CD4-positive, alpha-beta memory T cell (primary cell): ENCODE results near the gene CRYGB. TPM values are rescaled to one million over a fixed set of nuclear protein-coding genes. Genes with fewer than 3 reads are reported as not detected.

Source experiments
- CTCF ChIA-PET: fragments of 350-600 bp; sonication (Branson Sonifier 250); formaldehyde crosslinking; loops from one replicate; lab custom pipeline; 2021; ENCODE audit warnings: inconsistent platforms; ENCODE audit not compliant: partially characterized antibody; lab: Charles Lee
- POLR2A ChIA-PET: fragments of 350-600 bp; sonication (Branson Sonifier 250); formaldehyde crosslinking; loops from one replicate; lab custom pipeline; 2021; ENCODE audit not compliant: partially characterized antibody; lab: Charles Lee
- DNase-seq, 5 donors: peaks; one replicate each; pipeline versions ENCODE4 v3.0.0 to v3.0.0-alpha.2; 2020 to 2022; ENCODE audit warnings: mixed read lengths in 1 of 5
- H3K27ac ChIP-seq: one replicate; pipeline ENCODE4 v1.7.0; 2013; ENCODE audit warnings: low read depth, low read length
- H3K27me3 ChIP-seq: 2 replicates; pipeline ENCODE4 v1.7.0; 2013; ENCODE audit warnings: mild to moderate bottlenecking, low read length, moderate library complexity; ENCODE audit not compliant: insufficient read depth
- H3K36me3 ChIP-seq: 2 replicates; pipeline ENCODE4 v1.7.0; 2013; ENCODE audit warnings: mild to moderate bottlenecking, low read length, moderate library complexity; ENCODE audit not compliant: insufficient read depth
- H3K4me1 ChIP-seq: 2 replicates; pipeline ENCODE4 v1.7.0; 2013; ENCODE audit warnings: mild to moderate bottlenecking, low read length, moderate library complexity; ENCODE audit not compliant: insufficient read depth
- H3K4me3 ChIP-seq, 2 donors: one replicate each; pipeline ENCODE4 v1.7.0; 2013; ENCODE audit warnings: low read length in 2 of 2, mild to moderate bottlenecking in 1 of 2
- H3K9me3 ChIP-seq, 2 donors: one replicate each; pipeline ENCODE4 v1.7.0; 2013; ENCODE audit warnings: low read length in 2 of 2, control low read depth in 1 of 2; ENCODE audit not compliant: control insufficient read depth in 1 of 2
- H3K27ac Mint-ChIP-seq, 7 donors: one replicate each; pipeline ENCODE4 v1.8.0; 2020 to 2021; ENCODE audit warnings: mixed read lengths in 7 of 7, mild to moderate bottlenecking in 6 of 7, inconsistent platforms in 3 of 7, moderate library complexity in 3 of 7
- H3K27me3 Mint-ChIP-seq, 2 donors: one replicate each; pipeline ENCODE4 v1.8.0; 2020 to 2021; ENCODE audit warnings: mixed read lengths in 2 of 2
- H3K36me3 Mint-ChIP-seq, 2 donors: one replicate each; pipeline ENCODE4 v1.8.0; 2020 to 2021; ENCODE audit warnings: mixed read lengths in 2 of 2, inconsistent platforms in 1 of 2, mild to moderate bottlenecking in 1 of 2
- H3K4me1 Mint-ChIP-seq, 4 donors: one replicate each; pipeline ENCODE4 v1.8.0; 2020 to 2021; ENCODE audit warnings: mixed read lengths in 4 of 4, mild to moderate bottlenecking in 1 of 4
- H3K4me3 Mint-ChIP-seq, 8 donors: one replicate each; pipeline ENCODE4 v1.8.0; 2020 to 2021; ENCODE audit warnings: mixed read lengths in 8 of 8, mild to moderate bottlenecking in 7 of 8, moderate library complexity in 6 of 8, inconsistent platforms in 3 of 8
- H3K9me3 Mint-ChIP-seq, 8 donors: one replicate each; pipeline ENCODE4 v1.8.0; 2020 to 2021; ENCODE audit warnings: mixed read lengths in 8 of 8, mild to moderate bottlenecking in 5 of 8, inconsistent platforms in 3 of 8, moderate library complexity in 1 of 8
- intact Hi-C: fragments of 100-400 bp; cut with micrococcal nuclease; formaldehyde crosslinking; loops from one replicate; pipeline ENCODE4 v1.15.1; 2023
- polyA plus RNA-seq, 2 donors: library from polyadenylated mRNA; unstranded; fragments of 300-500 nt; fragmentation: Illumina TruSeq; gene quantifications; one replicate each; pipeline ENCODE4 v1.2.3, GENCODE V29; 2021
- total RNA-seq, 2 experiments: library from RNA; stranded (reverse); gene quantifications; one replicate each; pipeline ENCODE4 v1.2.3, GENCODE V29; 2021

CRYGB gene
- total and polyA plus RNA-seq, 4 experiments from 2014 or later, result not detected

DNA sequence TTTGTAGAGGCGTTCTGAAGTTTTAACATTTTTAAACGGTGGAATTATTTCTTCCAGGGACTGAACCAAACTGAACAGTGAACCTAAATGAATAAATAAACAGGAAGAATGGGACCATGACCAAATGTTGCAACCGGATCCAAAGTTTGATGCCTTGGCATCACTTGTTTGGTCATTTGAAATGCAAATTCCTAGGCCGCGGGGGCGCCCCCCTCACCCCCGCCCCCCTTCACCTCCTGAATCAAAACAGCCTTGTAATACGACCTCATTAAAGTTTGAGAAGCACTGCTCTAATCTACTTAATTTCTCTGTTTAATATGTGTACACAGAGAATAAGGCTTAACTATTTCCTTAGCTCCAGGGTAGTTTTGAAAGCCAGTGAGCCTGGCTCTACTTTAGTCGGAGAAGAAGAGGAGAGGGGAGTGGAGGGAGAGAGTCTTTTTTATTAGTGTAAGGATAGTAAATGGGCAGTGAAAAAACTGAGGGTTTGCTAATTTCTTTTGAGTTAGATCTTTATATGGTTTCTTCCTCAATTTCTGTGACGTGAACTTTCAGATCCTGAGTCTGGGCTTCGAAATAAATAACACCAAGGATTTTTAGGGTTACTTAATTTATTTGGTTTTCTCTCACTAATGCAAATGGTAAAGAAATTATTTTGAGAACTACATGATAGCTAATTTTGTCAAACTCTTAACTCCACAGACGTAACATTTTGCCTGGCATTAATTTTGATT is 38.2 kb upstream of the CRYGB start:
- Histone ChIP-seq H3K9me3 (no peaks in the 10 kb centered on the region), H3K4me3 (no peak overlapping the region), H3K36me3 (no peaks in the 10 kb centered on the region), H3K27ac (no peak overlapping the region), H3K27me3 (no peaks in the 10 kb centered on the region), H3K4me1 (no peaks in the 10 kb centered on the region)
- CTCF ChIA-PET, result interaction anchor here (0.9 to 3.6 kb wide), 2 partner anchors 9 to 11 kb away, joined by 3 to 19 read pairs; no protein-coding TSS in a partner anchor
- POLR2A ChIA-PET, result no interaction called here
- intact Hi-C loops, result no loop called here
- DNase-seq, result no peak
- Mint-ChIP-seq H3K4me1 (no peaks in the 10 kb centered on the region), H3K27ac (no peak overlapping the region), H3K4me3 (no peak overlapping the region), H3K9me3 (no peaks in the 10 kb centered on the region), H3K36me3 (no peaks in the 10 kb centered on the region), H3K27me3 (peaks cover 5 to 11% of the 10 kb centered on the region in 2 donors)

DNA sequence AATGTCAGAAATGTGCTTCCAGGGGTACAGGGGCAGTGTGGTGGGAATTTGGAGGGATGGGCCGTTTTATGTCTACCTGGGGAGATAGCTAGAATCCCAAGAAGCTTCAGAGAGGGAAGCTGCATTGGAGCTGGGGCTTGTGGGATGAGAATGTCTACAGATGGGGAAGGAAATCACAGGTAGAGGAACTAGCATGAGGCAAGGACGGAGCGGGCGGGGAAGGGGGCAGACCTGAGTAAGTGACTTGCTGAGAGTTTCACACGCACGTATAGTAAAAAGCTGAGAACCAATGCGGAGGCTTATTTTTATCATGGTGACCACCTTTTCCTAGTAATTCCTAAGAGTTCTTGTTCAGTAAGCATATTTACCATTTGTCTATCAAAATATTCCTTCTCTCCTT is 37.6 kb upstream of the CRYGB start:
- Mint-ChIP-seq H3K27ac (no peak overlapping the region), H3K4me1 (no peaks in the 10 kb centered on the region), H3K4me3 (no peak overlapping the region), H3K27me3 (peaks cover 5 to 11% of the 10 kb centered on the region in 2 donors), H3K9me3 (no peaks in the 10 kb centered on the region), H3K36me3 (no peaks in the 10 kb centered on the region)
- ChIA-PET CTCF (no interaction called here), POLR2A (no interaction called here)
- Histone ChIP-seq H3K4me1 (no peaks in the 10 kb centered on the region), H3K27ac (no peak overlapping the region), H3K4me3 (no peak overlapping the region), H3K36me3 (no peaks in the 10 kb centered on the region), H3K27me3 (no peaks in the 10 kb centered on the region), H3K9me3 (no peaks in the 10 kb centered on the region)
- intact Hi-C loops, result no loop called here
- DNase-seq, result no peak

DNA sequence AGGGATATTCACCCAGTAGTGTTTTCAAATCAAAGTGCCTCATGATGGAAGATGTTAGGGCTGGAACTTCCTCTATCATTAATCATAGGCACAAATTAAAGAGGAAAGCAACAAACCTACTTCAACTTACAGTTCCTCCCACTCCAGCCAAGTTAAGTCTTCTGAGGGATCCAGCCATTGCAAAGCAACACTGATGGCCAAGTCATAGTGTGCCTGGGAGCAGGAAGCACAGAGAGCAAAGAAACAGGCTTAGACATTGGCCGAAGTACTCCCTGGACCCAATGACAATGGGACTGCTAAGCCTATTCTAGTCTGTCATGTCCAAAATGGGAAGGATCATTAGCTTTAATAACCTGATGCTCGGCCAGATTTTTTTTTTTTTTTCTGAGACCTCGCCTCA is 36.9 kb upstream of the CRYGB start:
- H3K27me3 Mint-ChIP-seq, result peaks cover 5 to 13% of the 10 kb centered on the region in 2 donors
- Histone ChIP-seq H3K4me3 (no peak overlapping the region), H3K27me3 (no peaks in the 10 kb centered on the region), H3K4me1 (no peaks in the 10 kb centered on the region), H3K9me3 (no peaks in the 10 kb centered on the region), H3K27ac (no peak overlapping the region), H3K36me3 (no peaks in the 10 kb centered on the region)
- no peaks in the 10 kb centered on the region for H3K36me3 Mint-ChIP-seq
- H3K4me1 Mint-ChIP-seq, result no peaks in the 10 kb centered on the region
- no peak overlapping the region for H3K27ac Mint-ChIP-seq
- H3K9me3 Mint-ChIP-seq, result no peaks in the 10 kb centered on the region
- DNase-seq, result no peak
- ChIA-PET POLR2A (no interaction called here), CTCF (interaction anchor here (1.1 kb wide), 1 partner anchor 117 kb away, joined by 3 read pairs; no protein-coding TSS in a partner anchor)
- H3K4me3 Mint-ChIP-seq, result no peak overlapping the region
- intact Hi-C loops, result no loop called here

DNA sequence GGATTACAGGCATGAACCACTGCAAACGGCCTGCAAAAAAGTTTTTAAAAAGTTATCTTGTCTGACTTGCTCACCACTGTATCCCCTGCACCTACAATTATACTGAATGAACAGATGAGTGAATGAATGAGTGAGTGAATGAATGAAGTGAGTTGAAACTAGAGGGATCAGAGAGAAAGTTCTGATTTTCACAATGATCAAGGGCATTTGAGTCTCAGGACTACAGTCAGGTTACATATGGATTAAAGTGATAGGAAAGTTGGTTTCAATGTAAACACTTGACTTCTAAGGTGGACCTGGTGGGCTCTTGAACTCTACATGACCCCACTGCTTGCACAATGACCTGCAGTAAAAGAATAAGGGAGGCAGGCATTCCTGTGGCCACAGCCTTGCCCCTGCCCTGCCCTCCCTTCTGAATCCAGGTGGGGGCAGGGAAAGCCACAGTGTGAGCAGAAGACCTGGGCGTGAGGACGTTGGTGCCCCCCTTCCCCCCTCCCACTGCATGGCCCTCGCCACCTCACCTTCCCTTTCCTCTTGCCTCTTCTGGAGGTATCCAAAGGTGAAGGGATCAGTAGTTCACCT is 33.2 kb upstream of the CRYGB start:
- Mint-ChIP-seq H3K36me3 (no peaks in the 10 kb centered on the region), H3K27me3 (peaks cover 7 to 15% of the 10 kb centered on the region in 2 donors)

DNA sequence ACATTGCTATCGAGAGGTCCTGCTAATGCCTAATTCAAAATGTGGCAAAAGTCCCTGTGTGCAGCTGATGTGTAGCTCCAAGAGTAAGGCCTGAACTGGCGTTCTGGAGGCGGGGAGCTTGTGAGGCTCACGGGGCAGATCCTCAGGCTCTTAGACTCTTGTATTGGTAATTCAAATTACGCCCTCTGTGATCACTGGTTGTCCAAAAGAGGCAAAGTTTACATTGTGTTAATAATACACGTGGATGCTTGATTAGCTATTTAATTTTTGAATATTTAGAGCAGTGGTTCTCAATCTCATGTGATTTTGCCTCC is 29.8 kb upstream of the CRYGB start:
- H3K27me3 Mint-ChIP-seq, result peaks cover 10 to 17% of the 10 kb centered on the region in 2 donors
- no peak for DNase-seq
- no peaks in the 10 kb centered on the region for H3K27me3 ChIP-seq
- H3K4me3 ChIP-seq, result no peak overlapping the region
- ChIA-PET POLR2A (interaction anchor here (1.7 kb wide), 1 partner anchor 78 kb away, joined by 4 read pairs; no protein-coding TSS in a partner anchor), CTCF (interaction anchor here (0.7 to 3.1 kb wide), 32 partner anchors 10 to 242 kb away, joined by 3 to 49 read pairs (median 4); partner anchors contain the start of genes C2orf80, IDH1 and PIKFYVE)
- no peak overlapping the region for H3K4me3 Mint-ChIP-seq
- H3K27ac Mint-ChIP-seq, result no peak overlapping the region
- no peaks in the 10 kb centered on the region for H3K36me3 ChIP-seq
- no peaks in the 10 kb centered on the region for H3K9me3 ChIP-seq
- intact Hi-C loops, result loop anchor here (1.0 to 10.0 kb wide), 3 partner anchors 79 to 198 kb away; no protein-coding TSS in a partner anchor
- H3K36me3 Mint-ChIP-seq, result no peaks in the 10 kb centered on the region
- peaks cover 3 to 5% (median 4%) of the 10 kb centered on the region in 4 donors for H3K4me1 Mint-ChIP-seq
- H3K27ac ChIP-seq, result no peak overlapping the region
- no peaks in the 10 kb centered on the region for H3K4me1 ChIP-seq
- H3K9me3 Mint-ChIP-seq, result no peaks in the 10 kb centered on the region

More for the DNA sequence above, 33.2 kb upstream of the CRYGB start:
- Mint-ChIP-seq H3K4me3 (no peak overlapping the region), H3K9me3 (no peaks in the 10 kb centered on the region), H3K27ac (no peak overlapping the region), H3K4me1 (peaks cover 3 to 5% (median 4%) of the 10 kb centered on the region in 4 donors)
- DNase-seq, result no peak
- ChIA-PET POLR2A (no interaction called here), CTCF (no interaction called here)
- Histone ChIP-seq H3K4me1 (no peaks in the 10 kb centered on the region), H3K27me3 (no peaks in the 10 kb centered on the region), H3K27ac (no peak overlapping the region), H3K4me3 (no peak overlapping the region), H3K36me3 (no peaks in the 10 kb centered on the region), H3K9me3 (no peaks in the 10 kb centered on the region)
- intact Hi-C loops, result loop anchor here (10.0 kb wide), 1 partner anchor 136 kb away; no protein-coding TSS in a partner anchor

DNA sequence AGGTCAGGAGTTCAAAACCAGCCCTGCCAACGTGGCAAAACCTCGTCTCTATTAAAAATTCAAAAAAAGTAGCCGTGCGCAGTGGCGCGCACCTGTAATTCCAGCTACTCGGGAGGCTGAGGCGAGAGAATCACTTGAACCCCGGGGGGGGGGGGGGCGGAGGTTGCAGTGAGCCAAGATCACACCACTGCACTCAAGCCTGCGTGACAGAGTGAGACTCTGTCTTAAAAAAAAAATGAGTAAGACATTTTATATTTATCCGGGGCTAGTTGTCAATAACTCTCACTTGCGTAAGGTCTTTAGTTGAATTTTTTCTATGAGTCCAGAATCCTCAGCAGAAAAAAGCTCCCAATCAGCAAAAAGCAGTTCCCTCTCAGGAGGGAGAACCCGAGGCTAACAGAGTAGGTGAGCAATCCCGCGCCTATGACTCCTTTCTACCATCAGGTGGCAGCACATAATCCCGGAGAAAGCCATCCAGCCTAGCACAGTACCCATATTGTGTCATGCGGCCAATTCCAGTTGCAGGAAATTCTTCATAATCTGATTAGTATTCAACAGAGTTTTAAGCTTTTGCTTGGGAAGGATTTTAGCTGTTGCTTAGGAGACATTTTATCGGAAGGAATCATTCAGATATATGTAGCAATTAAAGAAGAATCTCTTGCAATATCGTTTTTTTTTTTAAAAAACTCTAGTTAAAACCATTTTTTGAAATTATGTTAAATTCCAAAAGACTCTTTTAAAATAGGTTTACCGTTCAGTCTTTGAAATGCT is 29.3 kb upstream of the CRYGB start:
- POLR2A ChIA-PET, result interaction anchor here (1.7 kb wide), 1 partner anchor 79 kb away, joined by 4 read pairs; no protein-coding TSS in a partner anchor
- H3K9me3 ChIP-seq, result no peaks in the 10 kb centered on the region

More for the DNA sequence above, 29.3 kb upstream of the CRYGB start:
- DNase-seq, result peak; percentile 42 to 51 (median 45)
- no peak overlapping the region for H3K27ac Mint-ChIP-seq
- no peaks in the 10 kb centered on the region for H3K9me3 Mint-ChIP-seq
- H3K36me3 Mint-ChIP-seq, result no peaks in the 10 kb centered on the region
- peaks cover 3 to 5% (median 4%) of the 10 kb centered on the region in 4 donors for H3K4me1 Mint-ChIP-seq
- Histone ChIP-seq H3K4me3 (no peak overlapping the region), H3K27ac (no peak overlapping the region), H3K27me3 (no peaks in the 10 kb centered on the region), H3K4me1 (no peaks in the 10 kb centered on the region), H3K36me3 (no peaks in the 10 kb centered on the region)
- intact Hi-C loops, result loop anchor here (1.0 to 10.0 kb wide), 3 partner anchors 79 to 198 kb away; no protein-coding TSS in a partner anchor
- peaks cover 9 to 19% of the 10 kb centered on the region in 2 donors for H3K27me3 Mint-ChIP-seq
- H3K4me3 Mint-ChIP-seq, result no peak overlapping the region
- CTCF ChIA-PET, result interaction anchor here (0.6 to 3.1 kb wide), 37 partner anchors 9 to 241 kb away, joined by 3 to 49 read pairs (median 4); partner anchors contain the start of genes C2orf80, IDH1 and PIKFYVE
